Midbrain (tissue), 1 donor: ENCODE data around the gene SIRT3.
"Not testable (repeated sequence)": the region's sequence is repeated elsewhere in the genome, so short reads cannot be mapped to it uniquely, and the experiment has no call there.

ENCODE experiments used
- DNase-seq: peaks from one replicate; lab custom pipeline; 2025; lab: John Stamatoyannopoulos, UW

SIRT3 gene

GRCh38 chr11:203056-203944 is 32.8 kb downstream of the SIRT3 start:
- no peak for DNase-seq

GRCh38 chr11:202490-202889 is 33.7 kb downstream of the SIRT3 start:
- no peak for DNase-seq

GRCh38 chr11:201966-202365 is 34.2 kb downstream of the SIRT3 start:
- no peak for DNase-seq

GRCh38 chr11:200224-201003 is 35.7 kb downstream of the SIRT3 start:
- DNase-seq: no peak

- DNase-seq: no peak
Measured at GRCh38 chr11:199782-200181, 36.4 kb downstream of the SIRT3 start.

GRCh38 chr11:199004-199581 is 37.0 kb downstream of the SIRT3 start:
- no peak for DNase-seq

GRCh38 chr11:198236-198806 is 37.8 kb downstream of the SIRT3 start:
- DNase-seq: no peak

GRCh38 chr11:197741-198235 is 38.4 kb downstream of the SIRT3 start:
- no peak for DNase-seq

- DNase-seq: no peak
Measured at GRCh38 chr11:196786-197731, 39.1 kb downstream of the SIRT3 start.

- DNase-seq: not testable (repeated sequence)
Measured at GRCh38 chr11:193481-193880, 42.7 kb downstream of the SIRT3 start.

- not testable (repeated sequence) for DNase-seq
Measured at GRCh38 chr11:192674-193128, 43.4 kb downstream of the SIRT3 start, which contains the start of gene SCGB1C1. TSS of gene SCGB1C1 (plus strand) at chr11:193078. CDS start at chr11:193100, 22 bp downstream.

- not testable (repeated sequence) for DNase-seq
Measured at GRCh38 chr11:191490-192478, 44.4 kb downstream of the SIRT3 start.

- DNase-seq: not testable (repeated sequence)
Measured at GRCh38 chr11:190546-190945, 45.6 kb downstream of the SIRT3 start.

- not testable (repeated sequence) for DNase-seq
Measured at GRCh38 chr11:189843-190311, 46.3 kb downstream of the SIRT3 start.

GRCh38 chr11:189200-189783 is 46.9 kb downstream of the SIRT3 start:
- DNase-seq: not testable (repeated sequence)

- DNase-seq: not testable (repeated sequence)
Measured at GRCh38 chr11:180242-180641, 55.9 kb downstream of the SIRT3 start.
